DOHH2 (cell line): Measurements from ENCODE around the gene TBL2.
"Not testable (repeated sequence)": the region's sequence is repeated elsewhere in the genome, so short reads cannot be mapped to it uniquely, and the experiment has no call there.

Experiments used
- H3F3A ChIP-seq: fragments of 200-600 bp; sonication (generic), shearing (Covaris generic); 2 replicates; pipeline ENCODE4 v1.6.0; 2016; ENCODE audit warnings: antibody characterized with exemption, mild to moderate bottlenecking; ENCODE audit not compliant: control insufficient read depth, insufficient read depth
- H3K27ac ChIP-seq: fragments of 200-600 bp; sonication (generic); 2 replicates; pipeline ENCODE4 v1.5.1; 2014; ENCODE audit warnings: low read depth, mild to moderate bottlenecking, low read length, moderate library complexity
- H3K27me3 ChIP-seq: fragments of 200-600 bp; sonication (generic); 2 replicates; pipeline ENCODE4 v1.6.1; 2014; ENCODE audit warnings: mild to moderate bottlenecking, low read length, mixed read lengths; ENCODE audit not compliant: control insufficient read depth
- H3K36me3 ChIP-seq: fragments of 200-600 bp; sonication (generic); 2 replicates; pipeline ENCODE4 v1.6.1; 2014; ENCODE audit warnings: mild to moderate bottlenecking, low read length, moderate library complexity, mixed read lengths; ENCODE audit not compliant: control insufficient read depth
- H3K4me1 ChIP-seq: fragments of 200-600 bp; sonication (generic); 2 replicates; pipeline ENCODE4 v1.6.1; 2014; ENCODE audit warnings: mild to moderate bottlenecking, low read length, mixed read lengths; ENCODE audit not compliant: control insufficient read depth
- H3K4me2 ChIP-seq: fragments of 200-600 bp; sonication (generic); 2 replicates; pipeline ENCODE4 v1.6.0; 2014; ENCODE audit warnings: mild to moderate bottlenecking, low read length, moderate library complexity
- H3K4me3 ChIP-seq: fragments of 200-600 bp; sonication (generic); 2 replicates; pipeline ENCODE4 v1.5.1; 2014; ENCODE audit warnings: mild to moderate bottlenecking, low read length, mixed read lengths
- H3K79me2 ChIP-seq: fragments of 200-600 bp; sonication (generic); 2 replicates; pipeline ENCODE4 v1.6.1; 2014; ENCODE audit warnings: mild to moderate bottlenecking, low read length, mixed read lengths; ENCODE audit not compliant: control insufficient read depth
- H3K9me2 ChIP-seq: fragments of 200-600 bp; sonication (generic); replicated peaks from 2 replicates; pipeline ENCODE4 v1.6.1; 2014; ENCODE audit warnings: mild to moderate bottlenecking, low read length, mixed read lengths; ENCODE audit not compliant: control insufficient read depth
- H3K9me3 ChIP-seq: fragments of 200-600 bp; sonication (generic); 2 replicates; pipeline ENCODE4 v1.6.1; 2014; ENCODE audit warnings: antibody characterized with exemption, low read length, mixed read lengths; ENCODE audit not compliant: control insufficient read depth, insufficient read depth
- H4K20me1 ChIP-seq: fragments of 200-600 bp; sonication (generic); 2 replicates; pipeline ENCODE4 v1.6.0; 2014; ENCODE audit warnings: low read depth, mild to moderate bottlenecking, antibody characterized with exemption, low read length, moderate library complexity; ENCODE audit not compliant: control insufficient read depth, insufficient read depth
- CTCF ChIP-seq: fragments of 200-600 bp; sonication (generic); IDR thresholded peaks from one replicate; pipeline ENCODE4 v1.5.1; 2014; ENCODE audit warnings: antibody characterized with exemption, mild to moderate bottlenecking, low read depth, low read length; ENCODE audit not compliant: poor library complexity, severe bottlenecking
- EZH2phosphoT487 ChIP-seq: fragments of 200-600 bp; sonication (generic); IDR thresholded peaks from 2 replicates; pipeline ENCODE4 v1.6.1; 2017; ENCODE audit warnings: borderline replicate concordance, mild to moderate bottlenecking, antibody characterized with exemption, low read length, moderate library complexity, mixed read lengths

Gene TBL2

GRCh38 chr7:73537051-73537450 lies 41.3 kb downstream of the TBL2 start:
- Histone ChIP-seq H4K20me1 (no peaks in the 10 kb centered on the region), H3K36me3 (peaks cover 60% of the 10 kb centered on the region), H3K4me3 (no peak overlapping the region), H3K27ac (no peak overlapping the region), H3K27me3 (no peaks in the 10 kb centered on the region), H3K4me2 (no peak overlapping the region), H3K79me2 (peaks cover 3% of the 10 kb centered on the region), H3F3A (peaks cover 3% of the 10 kb centered on the region; the same call in 1 of the 2 replicates), H3K4me1 (no peaks in the 10 kb centered on the region), H3K9me3 (no peaks in the 10 kb centered on the region), H3K9me2 (no peaks in the 10 kb centered on the region)
- TF ChIP-seq CTCF (no peak), EZH2phosphoT487 (no peak)

GRCh38 chr7:73536479-73536878 lies 41.9 kb downstream of the TBL2 start:
- Histone ChIP-seq H3K9me2 (no peaks in the 10 kb centered on the region), H3K27ac (no peak overlapping the region), H3K4me2 (no peak overlapping the region), H3K4me3 (no peak overlapping the region), H4K20me1 (no peaks in the 10 kb centered on the region), H3K79me2 (no peaks in the 10 kb centered on the region), H3F3A (peaks cover 3% of the 10 kb centered on the region; the same call in 1 of the 2 replicates), H3K4me1 (no peaks in the 10 kb centered on the region), H3K9me3 (no peaks in the 10 kb centered on the region), H3K36me3 (peaks cover 55% of the 10 kb centered on the region), H3K27me3 (no peaks in the 10 kb centered on the region)
- TF ChIP-seq EZH2phosphoT487 (no peak), CTCF (no peak)

GRCh38 chr7:73535918-73536317 lies 42.5 kb downstream of the TBL2 start:
- not testable (repeated sequence) for H3K9me3 ChIP-seq, H3F3A ChIP-seq, H3K4me2 ChIP-seq, H3K27ac ChIP-seq, H3K27me3 ChIP-seq, H3K79me2 ChIP-seq, H3K4me1 ChIP-seq, H4K20me1 ChIP-seq, H3K4me3 ChIP-seq, H3K9me2 ChIP-seq
- H3K36me3 ChIP-seq, result peaks cover 52% of the 10 kb centered on the region

GRCh38 chr7:73533742-73534141 lies 44.6 kb downstream of the TBL2 start:
- no peaks in the 10 kb centered on the region for H3K4me1 ChIP-seq
- H3K27me3 ChIP-seq, result no peaks in the 10 kb centered on the region
- no peaks in the 10 kb centered on the region for H3K79me2 ChIP-seq
- no peaks in the 10 kb centered on the region for H4K20me1 ChIP-seq
- no peak overlapping the region for H3K4me3 ChIP-seq
- H3K36me3 ChIP-seq, result peaks cover 36% of the 10 kb centered on the region
- H3K27ac ChIP-seq, result no peak overlapping the region
- H3K9me2 ChIP-seq, result no peaks in the 10 kb centered on the region
- peaks cover 3% of the 10 kb centered on the region; the same call in 1 of the 2 replicates for H3F3A ChIP-seq
- no peak for TF ChIP-seq EZH2phosphoT487
- no peak for TF ChIP-seq CTCF
- no peak overlapping the region for H3K4me2 ChIP-seq
- no peaks in the 10 kb centered on the region for H3K9me3 ChIP-seq
